ENCODE measurements around the gene SH2D2A.

DNA sequence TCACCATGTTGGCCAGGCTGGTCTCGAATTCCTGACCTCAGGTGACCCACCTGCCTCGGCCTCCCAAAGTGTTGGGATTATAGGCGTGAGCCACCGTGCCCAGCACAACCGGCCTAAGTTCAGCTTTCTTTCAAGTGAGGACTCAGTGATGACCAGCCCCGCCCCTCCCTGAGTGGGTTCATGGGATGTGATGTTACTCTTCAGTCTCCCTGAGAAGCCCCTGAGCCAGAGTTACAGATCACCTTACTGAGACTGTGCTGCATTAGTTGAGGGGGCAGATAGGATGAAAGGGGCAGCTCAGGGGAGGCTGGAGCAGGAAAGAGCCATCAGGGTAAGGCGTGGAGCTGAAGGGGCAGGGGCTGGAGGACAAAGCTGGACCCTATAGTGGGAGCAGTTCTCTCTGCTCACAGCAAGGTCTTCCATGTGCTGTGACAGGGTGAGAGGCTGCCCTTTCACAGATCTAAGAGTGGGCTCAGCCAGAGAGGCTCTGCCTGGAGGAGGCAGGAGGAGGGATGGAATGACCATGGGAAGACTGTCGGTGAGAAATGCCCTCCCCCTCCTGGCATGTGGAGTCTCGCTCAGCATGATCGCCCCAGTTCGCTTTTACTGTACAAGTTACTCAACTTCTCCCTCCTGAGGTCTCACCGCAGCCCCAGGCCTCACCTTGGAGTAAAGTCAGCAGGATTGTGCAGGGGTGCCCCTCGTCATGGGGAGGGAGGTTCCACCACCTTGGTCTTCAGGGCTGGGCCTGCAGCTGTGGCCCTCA, 13.4 kb downstream of the SH2D2A start:
- no peak for TF ChIP-seq GATA2 (IDR thresholded peaks at IDR 0.05; ENCODE audit: low read depth, low read length)
- no peak for TF ChIP-seq GATA3 (IDR thresholded peaks at IDR 0.05; ENCODE audit: low read depth, low read length)
